HAP-1 (cell line): ENCODE results near the gene GATA6.
"Not testable (repeated sequence)": the region's sequence is repeated elsewhere in the genome, so short reads cannot be mapped to it uniquely, and the experiment has no call there.

Experiments
- DNase-seq, 2 experiments: peaks; one replicate each; pipeline ENCODE4 v3.0.0-alpha.2; 2016 to 2020; ENCODE audit warnings: low spot score in 2 of 2
- H3K27me3 ChIP-seq: fragments of 250-450 bp; sonication (Bioruptor Pico); 2 replicates; pipeline ENCODE4 v1.5.1; 2020; ENCODE audit warnings: low read depth, mild to moderate bottlenecking, moderate library complexity
- H3K36me3 ChIP-seq: fragments of 250-450 bp; sonication (Bioruptor Pico); replicated peaks from 2 replicates; pipeline ENCODE4 v1.5.1; 2020; ENCODE audit warnings: mild to moderate bottlenecking
- H3K4me1 ChIP-seq: fragments of 250-450 bp; sonication (Bioruptor Pico); 2 replicates; pipeline ENCODE4 v1.5.1; 2020; ENCODE audit warnings: mild to moderate bottlenecking
- H3K4me3 ChIP-seq: fragments of 250-450 bp; sonication (Bioruptor Pico); 2 replicates; pipeline ENCODE4 v1.5.1; 2020; ENCODE audit warnings: mild to moderate bottlenecking, moderate library complexity
- H3K9me3 ChIP-seq: fragments of 250-450 bp; sonication (Bioruptor Pico); 2 replicates; pipeline ENCODE4 v1.5.1; 2020; ENCODE audit warnings: mild to moderate bottlenecking, moderate library complexity
- in situ Hi-C: fragments of 300-500 bp; cut with MboI; formaldehyde crosslinking; loops from 3 replicates; pipeline ENCODE4 v1.14.3; 2020; ENCODE audit warnings: low sequenced_read_pairs, inconsistent platforms, mixed read lengths

GATA6 gene

DNA sequence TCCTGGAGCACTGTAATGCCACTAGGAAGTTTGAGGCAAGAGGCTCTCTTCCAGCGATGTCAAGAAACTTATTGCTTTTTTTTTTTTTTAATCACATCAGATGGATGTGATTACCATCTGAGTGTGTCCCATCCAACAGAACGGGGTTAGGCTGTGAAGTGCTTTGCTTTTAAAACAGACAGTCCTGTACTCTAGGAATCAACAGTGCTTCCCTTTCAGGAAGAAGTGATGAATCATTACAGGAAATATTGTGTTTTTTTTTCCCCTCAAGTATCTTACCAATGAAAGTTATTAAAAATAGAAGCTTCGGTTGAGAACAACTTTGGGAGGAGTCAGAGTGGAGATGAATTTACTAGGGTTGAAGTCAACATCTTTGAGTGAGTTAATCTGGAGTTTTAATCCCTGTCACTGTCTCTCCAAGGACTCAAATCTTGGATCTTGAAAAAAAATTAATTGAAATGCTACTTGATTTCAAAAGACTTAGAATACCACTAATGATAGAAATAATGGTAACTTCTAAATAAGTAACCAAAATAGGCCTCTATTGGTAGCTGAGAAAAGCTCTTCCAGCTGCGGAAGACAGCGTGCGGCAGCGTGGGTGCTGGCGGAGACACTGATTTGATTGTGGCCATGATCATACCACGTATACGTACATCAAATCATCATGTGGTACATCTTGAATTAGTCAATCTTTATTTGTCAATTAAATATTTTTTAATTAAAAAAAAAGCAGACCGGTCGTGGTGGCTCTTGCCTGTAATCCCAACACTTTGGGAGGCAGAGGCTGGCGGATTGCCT lies 45.5 kb downstream of the GATA6 start:
- Histone ChIP-seq H3K4me1 (no peaks in the 10 kb centered on the region), H3K36me3 (no peaks in the 10 kb centered on the region), H3K9me3 (no peaks in the 10 kb centered on the region; the same call in 1 of the 2 replicates), H3K4me3 (no peak overlapping the region), H3K27me3 (no peaks in the 10 kb centered on the region)
- no peak for DNase-seq
- in situ Hi-C loops, result no loop called here

DNA sequence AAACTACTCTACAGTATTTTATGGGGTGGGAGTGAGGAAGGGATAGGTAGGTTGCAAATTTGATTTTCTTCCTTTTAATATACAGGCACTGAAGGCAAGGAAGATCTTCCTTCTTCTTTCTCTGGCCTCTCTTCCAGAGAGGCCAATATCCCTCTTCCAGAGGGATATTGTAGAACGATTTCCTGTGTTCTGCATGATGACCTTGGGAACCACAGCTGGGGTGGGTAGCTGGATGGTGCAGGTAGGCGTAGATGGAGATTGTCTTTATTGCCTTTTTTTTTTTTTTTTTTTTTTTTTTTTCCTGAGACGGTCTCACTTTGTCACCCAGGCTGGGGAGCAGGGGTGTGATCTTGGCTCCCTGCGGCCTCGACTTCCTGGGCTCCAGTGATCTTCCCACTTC lies 49.4 kb downstream of the GATA6 start:
- in situ Hi-C loops, result no loop called here
- Histone ChIP-seq H3K36me3 (no peaks in the 10 kb centered on the region), H3K4me1 (no peaks in the 10 kb centered on the region; the same call in 1 of the 2 replicates), H3K9me3 (no peaks in the 10 kb centered on the region; the same call in 1 of the 2 replicates), H3K4me3 (no peak overlapping the region), H3K27me3 (no peaks in the 10 kb centered on the region)
- no peak for DNase-seq

DNA sequence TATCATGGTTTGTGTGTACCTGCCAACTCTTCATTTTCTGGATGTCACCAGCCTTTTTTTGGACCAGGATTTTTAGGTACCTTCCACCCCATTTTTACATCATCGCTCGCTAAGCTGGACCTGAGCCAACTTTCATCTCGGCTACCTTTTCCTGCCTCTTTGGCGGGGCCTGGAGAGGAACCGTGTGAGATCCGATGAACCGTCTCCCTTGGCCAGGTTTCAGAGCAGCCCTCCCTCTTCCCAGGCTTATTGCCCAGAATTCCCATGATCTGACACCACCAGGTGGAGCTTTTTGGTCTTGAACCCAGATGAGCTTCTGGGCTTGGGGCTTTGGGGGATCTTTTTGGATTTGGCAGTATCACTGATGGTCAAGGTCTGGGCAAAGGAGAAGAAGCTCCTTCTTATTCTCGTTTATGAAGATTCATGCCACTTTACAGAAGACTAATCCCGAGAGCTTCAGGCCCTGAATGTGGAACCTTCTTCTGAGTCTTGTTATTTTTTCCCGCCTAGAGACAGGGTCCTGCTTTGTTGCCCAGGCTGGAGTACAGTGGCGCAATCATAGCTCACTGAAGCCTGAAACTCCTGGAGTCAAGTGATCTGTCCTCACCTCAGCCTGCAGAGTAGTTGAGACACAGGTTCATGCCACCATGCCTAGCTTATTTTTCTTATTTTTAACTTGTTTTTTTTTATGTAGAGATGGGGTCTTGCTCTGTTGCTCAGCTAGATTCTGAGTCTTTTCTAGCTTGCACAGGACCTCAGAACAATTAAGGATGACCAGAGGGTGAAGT lies 50.4 kb downstream of the GATA6 start:
- no peaks in the 10 kb centered on the region; the same call in 1 of the 2 replicates for H3K4me1 ChIP-seq
- H3K9me3 ChIP-seq, result no peaks in the 10 kb centered on the region; the same call in 1 of the 2 replicates
- in situ Hi-C loops, result no loop called here
- H3K36me3 ChIP-seq, result no peaks in the 10 kb centered on the region
- H3K27me3 ChIP-seq, result no peaks in the 10 kb centered on the region
- DNase-seq, result no peak
- no peak overlapping the region for H3K4me3 ChIP-seq

DNA sequence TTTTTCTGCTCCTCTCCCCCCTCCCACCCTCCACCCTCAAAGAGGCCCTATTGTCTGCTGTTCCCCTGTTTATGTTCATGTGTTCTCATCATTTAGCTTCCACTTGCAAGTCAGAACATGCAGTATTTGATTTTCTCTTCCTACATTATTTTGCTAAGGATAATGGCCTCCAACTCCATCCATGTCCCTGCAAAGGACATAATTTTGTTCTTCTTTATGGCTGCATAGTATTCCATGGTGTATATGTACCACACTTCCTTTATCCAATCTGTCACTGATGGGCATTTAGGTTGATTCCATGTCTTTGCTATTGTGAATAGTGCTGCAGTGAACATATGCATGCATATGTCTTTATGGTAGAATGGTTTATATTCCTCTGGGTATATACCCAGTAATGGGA lies 51.2 kb downstream of the GATA6 start:
- H3K27me3 ChIP-seq, DNase-seq, H3K36me3 ChIP-seq, H3K9me3 ChIP-seq, H3K4me3 ChIP-seq, in situ Hi-C loops, H3K4me1 ChIP-seq: not testable (repeated sequence)

DNA sequence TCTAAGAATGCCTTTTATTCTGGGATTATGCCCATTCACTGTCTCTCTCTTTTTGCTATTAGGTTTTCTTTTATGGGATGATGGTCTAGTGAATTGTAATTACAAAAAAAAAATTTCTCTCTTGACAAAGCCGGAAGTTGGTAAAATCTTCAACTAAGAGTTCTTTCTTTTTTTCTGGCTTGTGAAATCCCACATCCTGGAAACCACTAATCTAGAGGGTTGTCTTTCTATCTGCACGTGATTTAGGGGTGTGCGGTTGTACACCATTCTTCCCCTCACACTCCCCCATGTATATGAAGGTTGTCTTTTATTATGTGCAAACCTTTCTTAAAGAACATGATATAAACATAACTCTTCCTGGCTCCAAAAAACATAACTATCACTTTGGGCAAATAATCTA lies 52.0 kb downstream of the GATA6 start:
- Histone ChIP-seq H3K9me3 (no peaks in the 10 kb centered on the region), H3K36me3 (no peaks in the 10 kb centered on the region), H3K4me1 (no peaks in the 10 kb centered on the region; the same call in 1 of the 2 replicates), H3K4me3 (no peak overlapping the region), H3K27me3 (peaks cover 5% of the 10 kb centered on the region; the same call in 1 of the 2 replicates)
- in situ Hi-C loops, result no loop called here
- peak in 1 of 2 experiments; percentile 6 for DNase-seq

DNA sequence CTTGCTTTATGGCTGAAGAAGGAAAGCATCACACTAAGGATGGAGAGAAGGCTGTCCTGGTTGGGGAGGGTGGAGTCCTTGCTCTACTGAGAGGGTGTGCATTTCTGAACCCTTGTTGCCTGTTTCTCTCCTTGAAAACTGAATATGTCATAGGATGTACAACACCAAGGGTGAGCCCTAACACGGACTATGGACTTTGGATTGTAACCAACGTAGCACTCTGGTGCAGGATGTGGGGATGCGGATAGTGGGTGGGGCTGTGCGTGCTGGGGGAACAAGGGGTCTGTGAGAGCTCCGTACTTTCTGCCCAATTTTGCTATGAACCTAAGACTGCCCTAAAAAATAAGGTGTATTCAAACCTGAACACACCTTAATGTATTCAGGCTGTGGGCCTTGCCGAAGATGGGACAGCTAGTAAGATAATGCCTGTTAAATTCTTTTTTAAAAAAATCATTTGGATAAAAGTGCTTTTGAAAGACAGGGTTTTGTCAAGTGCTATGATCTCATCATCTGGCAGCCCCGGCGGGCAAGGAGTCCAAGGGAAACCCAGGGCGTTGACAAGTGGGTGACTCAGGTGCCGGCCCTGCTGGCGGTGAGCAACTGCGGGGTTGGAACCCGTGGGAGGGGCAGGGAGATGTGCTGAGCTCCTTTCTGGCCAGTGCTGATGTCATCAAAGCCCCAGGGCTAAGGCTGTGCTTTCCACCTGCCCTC lies 54.0 kb downstream of the GATA6 start:
- Histone ChIP-seq H3K9me3 (no peaks in the 10 kb centered on the region), H3K4me3 (no peak overlapping the region), H3K36me3 (no peaks in the 10 kb centered on the region), H3K27me3 (peaks cover 7% of the 10 kb centered on the region; the same call in 1 of the 2 replicates), H3K4me1 (no peaks in the 10 kb centered on the region; the same call in 1 of the 2 replicates)
- DNase-seq, result peak in 1 of 2 experiments; percentile 26
- in situ Hi-C loops, result no loop called here

DNA sequence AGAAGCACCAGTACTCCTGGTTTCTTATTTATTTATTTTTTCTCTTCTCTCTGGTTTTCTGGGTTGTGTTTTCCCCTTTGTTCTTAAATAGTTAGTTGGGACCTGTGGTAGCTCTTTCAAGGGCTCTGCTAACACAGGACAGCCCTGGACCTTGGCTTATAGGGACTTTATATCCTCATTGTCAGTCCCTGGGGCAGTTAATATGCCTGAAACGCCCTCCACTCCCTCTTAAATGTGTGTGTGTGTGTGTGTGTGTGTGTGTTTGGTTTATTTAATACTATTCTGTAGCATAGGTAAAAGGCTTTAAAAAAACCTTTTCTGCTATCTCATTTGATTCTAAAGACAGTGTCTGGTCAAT lies 54.6 kb downstream of the GATA6 start:
- no peak for DNase-seq
- Histone ChIP-seq H3K4me1 (no peaks in the 10 kb centered on the region; the same call in 1 of the 2 replicates), H3K4me3 (no peak overlapping the region), H3K36me3 (no peaks in the 10 kb centered on the region), H3K9me3 (no peaks in the 10 kb centered on the region), H3K27me3 (peaks cover 7% of the 10 kb centered on the region)
- in situ Hi-C loops, result no loop called here

DNA sequence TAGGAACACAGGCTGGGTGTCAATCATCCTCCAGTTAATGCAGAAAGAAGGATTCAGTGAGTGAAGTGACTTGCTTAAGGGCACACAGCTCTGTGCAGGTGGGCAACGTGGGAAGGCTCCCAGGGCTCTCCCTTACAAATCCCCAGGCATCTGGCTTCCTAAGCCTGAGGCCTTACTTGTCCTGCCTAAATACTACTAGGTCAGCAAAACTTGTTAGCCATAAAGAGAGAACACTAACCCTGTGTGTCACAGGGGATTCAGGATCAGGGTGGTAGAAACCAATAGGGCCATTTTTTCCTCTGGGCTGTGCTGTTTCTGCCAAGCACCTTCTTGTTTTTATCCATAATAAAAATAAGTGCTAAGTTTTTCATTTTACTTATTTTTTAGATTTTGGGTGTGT lies 55.0 kb downstream of the GATA6 start:
- in situ Hi-C loops, result no loop called here
- H3K9me3 ChIP-seq, result no peaks in the 10 kb centered on the region

DNA sequence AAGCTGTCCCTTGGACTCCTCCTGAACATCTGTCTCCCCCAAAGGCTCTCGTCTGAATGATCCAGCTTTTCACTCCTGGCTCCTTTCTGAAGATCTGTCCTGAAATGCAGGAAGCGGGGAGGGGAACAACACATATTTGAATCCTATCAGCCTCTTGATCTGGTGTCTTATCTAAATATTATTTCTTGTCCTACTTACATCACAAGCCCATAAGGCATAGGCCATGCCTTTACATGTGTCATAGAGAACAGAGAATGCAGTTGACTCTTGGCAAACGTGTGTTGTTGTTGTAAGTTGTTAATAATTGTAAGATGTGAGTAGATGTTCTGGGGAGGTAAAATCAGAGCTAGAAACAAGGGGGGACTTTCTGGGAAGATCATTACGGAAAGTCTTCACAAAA lies 57.4 kb downstream of the GATA6 start:
- H3K4me1 ChIP-seq, result no peaks in the 10 kb centered on the region
- H3K4me3 ChIP-seq, result no peak overlapping the region
- H3K36me3 ChIP-seq, result no peaks in the 10 kb centered on the region
- no peak for DNase-seq
- in situ Hi-C loops, result no loop called here
- H3K9me3 ChIP-seq, result no peaks in the 10 kb centered on the region
- peaks cover 7% of the 10 kb centered on the region for H3K27me3 ChIP-seq

More for the DNA sequence above, 55.0 kb downstream of the GATA6 start:
- H3K36me3 ChIP-seq, result no peaks in the 10 kb centered on the region
- DNase-seq, result no peak
- no peak overlapping the region for H3K4me3 ChIP-seq
- H3K4me1 ChIP-seq, result no peaks in the 10 kb centered on the region; the same call in 1 of the 2 replicates
- H3K27me3 ChIP-seq, result peaks cover 7% of the 10 kb centered on the region

DNA sequence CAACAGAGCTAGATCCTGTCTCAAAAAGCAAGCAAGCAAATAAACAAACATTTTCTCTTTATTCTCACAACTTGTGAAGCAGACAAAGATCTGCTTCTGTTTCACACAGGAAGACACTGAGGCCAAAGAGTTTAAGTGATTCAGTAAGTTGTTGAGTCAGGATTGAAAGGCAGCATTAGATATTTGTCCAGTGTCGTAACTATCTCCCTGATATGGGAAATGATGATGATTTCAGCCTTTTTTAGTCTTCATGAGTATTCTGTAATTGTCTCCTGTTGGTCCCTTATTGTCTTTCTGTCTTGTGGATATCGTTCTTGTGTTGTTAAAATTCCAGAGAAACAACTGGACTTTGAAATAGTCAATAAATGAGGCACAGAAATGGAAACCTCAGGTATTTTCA lies 59.6 kb downstream of the GATA6 start:
- Histone ChIP-seq H3K4me3 (no peak overlapping the region), H3K4me1 (no peaks in the 10 kb centered on the region), H3K27me3 (peaks cover 7% of the 10 kb centered on the region), H3K36me3 (no peaks in the 10 kb centered on the region), H3K9me3 (no peaks in the 10 kb centered on the region)
- in situ Hi-C loops, result no loop called here
- no peak for DNase-seq

DNA sequence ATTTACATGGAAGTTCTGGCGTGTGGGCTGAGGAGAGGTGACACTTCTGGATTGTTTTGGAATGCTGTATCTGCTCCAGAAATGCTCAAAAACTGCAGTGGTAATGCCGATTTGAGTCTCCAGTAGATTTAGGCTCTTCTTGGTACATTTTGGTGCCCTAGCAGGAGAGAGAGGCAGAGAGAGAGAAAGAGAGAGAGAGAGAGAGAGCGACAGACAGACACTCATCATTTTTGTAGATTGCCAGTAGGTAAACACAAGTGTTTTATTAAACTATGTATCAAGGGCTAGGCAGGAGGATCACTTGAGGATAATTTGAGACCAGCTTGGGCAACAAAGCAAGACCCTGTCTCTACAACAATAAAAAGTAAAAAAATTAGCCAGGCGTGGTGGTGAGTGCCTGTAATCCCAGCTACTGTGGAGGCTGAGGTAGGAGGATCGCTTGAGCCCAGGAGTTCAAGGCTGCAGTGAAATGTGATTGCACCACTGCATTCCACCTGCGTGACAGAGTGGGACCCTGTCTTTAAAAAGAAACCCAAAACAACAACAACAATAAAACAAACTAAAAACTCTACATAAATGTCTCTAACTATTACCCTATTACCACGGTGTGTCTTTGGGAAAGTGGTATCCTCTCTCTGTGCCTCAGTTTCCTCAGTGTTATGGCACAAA lies 60.2 kb downstream of the GATA6 start:
- Histone ChIP-seq H3K4me3 (no peak overlapping the region), H3K4me1 (no peaks in the 10 kb centered on the region), H3K36me3 (no peaks in the 10 kb centered on the region), H3K9me3 (no peaks in the 10 kb centered on the region), H3K27me3 (peaks cover 7% of the 10 kb centered on the region)
- in situ Hi-C loops, result no loop called here
- DNase-seq, result no peak

DNA sequence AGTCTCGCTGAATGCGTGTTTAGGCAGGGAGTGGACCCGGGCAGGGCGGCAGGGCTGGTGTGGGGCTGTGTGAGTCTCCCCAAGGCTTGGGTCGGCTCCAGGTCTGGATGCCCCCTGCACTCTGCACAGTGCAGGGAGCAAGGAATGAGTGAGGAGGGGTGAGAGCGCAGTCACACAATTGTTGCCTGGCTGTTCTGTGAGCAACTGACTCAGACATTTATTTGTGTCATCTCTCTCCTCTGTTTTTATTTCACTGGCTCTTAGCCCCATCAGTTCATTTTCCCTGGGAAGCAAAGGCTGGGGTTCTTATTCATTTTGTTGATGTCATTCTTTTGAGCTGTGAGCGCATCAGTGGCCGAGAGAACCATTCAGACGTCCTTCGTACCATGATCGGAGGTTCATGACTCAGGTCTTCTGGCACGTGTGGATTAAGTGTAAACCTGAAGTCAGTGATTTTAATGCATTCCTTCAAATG lies 61.1 kb downstream of the GATA6 start:
- DNase-seq, result no peak
- in situ Hi-C loops, result no loop called here

DNA sequence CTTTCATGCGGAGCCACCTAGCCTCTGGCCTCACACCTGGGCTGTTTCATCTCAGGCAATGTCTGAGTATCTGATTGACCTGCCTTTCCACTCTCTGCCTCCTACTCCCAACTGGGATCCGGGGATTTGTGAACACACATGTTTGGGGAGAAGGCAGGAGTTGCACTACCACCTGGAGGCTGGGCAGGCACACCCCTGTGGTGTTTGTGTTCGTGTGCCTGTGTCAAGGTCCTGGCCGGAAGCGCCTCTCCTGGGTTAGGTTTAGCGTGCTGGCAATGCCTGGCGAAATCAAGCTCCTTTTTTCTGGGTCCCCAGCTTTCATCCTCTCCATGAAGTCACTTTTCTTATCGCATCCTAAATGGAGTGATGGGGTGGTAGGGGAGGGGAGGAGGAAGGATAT lies 63.9 kb downstream of the GATA6 start:
- H3K36me3 ChIP-seq, result no peaks in the 10 kb centered on the region
- in situ Hi-C loops, result no loop called here
- no peaks in the 10 kb centered on the region for H3K4me1 ChIP-seq
- no peaks in the 10 kb centered on the region; the same call in 1 of the 2 replicates for H3K27me3 ChIP-seq
- no peaks in the 10 kb centered on the region for H3K9me3 ChIP-seq
- DNase-seq, result no peak
- H3K4me3 ChIP-seq, result no peak overlapping the region

More for the DNA sequence above, 61.1 kb downstream of the GATA6 start:
- Histone ChIP-seq H3K4me1 (no peaks in the 10 kb centered on the region), H3K36me3 (no peaks in the 10 kb centered on the region), H3K9me3 (no peaks in the 10 kb centered on the region), H3K4me3 (no peak overlapping the region), H3K27me3 (peaks cover 7% of the 10 kb centered on the region)
